ENCODE data around the gene NUTF2. TPM values are rescaled to one million over a fixed set of nuclear protein-coding genes. Genes with fewer than 3 reads are reported as not detected.
"Not testable (repeated sequence)": the region's sequence is repeated elsewhere in the genome, so short reads cannot be mapped to it uniquely, and the experiment has no call there.

NUTF2 gene
- total and polyA plus RNA-seq, 2 donors (not counting 1 experiment from before 2014, with no cell fraction given): 127 to 310 TPM

- no peaks in the 10 kb centered on the region for H3K27me3 ChIP-seq (ENCODE audit: control insufficient read depth, insufficient read depth, low read length)
- no peak for TF ChIP-seq EZH2 (IDR thresholded peaks at IDR 0.05; ENCODE audit: low read length, missing control alignments)
- TF ChIP-seq CTCF (conservative IDR thresholded peaks at IDR 0.05 in 1 of 2, IDR thresholded peaks at IDR 0.05 in 1 of 2; ENCODE audit: low read depth in 1 of 2, low read length in 2 of 2): no peak
- peaks cover 76% of the 10 kb centered on the region for H3K79me2 ChIP-seq (ENCODE audit: control insufficient read depth, insufficient read depth, low read length)
- H4K20me1 ChIP-seq (ENCODE audit: control insufficient read depth, extremely low read depth, insufficient read depth, low read length): peaks cover 3% of the 10 kb centered on the region
- no peak for DNase-seq (ENCODE audit: low read depth in 2 of 2)
- peaks cover 42% of the 10 kb centered on the region for H3K4me1 ChIP-seq (ENCODE audit: control insufficient read depth, extremely low read depth, insufficient read depth, low read length)
- no peak overlapping the region for H3K4me3 ChIP-seq (replicated peaks in 1 of 4; ENCODE audit: control extremely low read depth in 1 of 4, insufficient read depth in 1 of 4, low read depth in 3 of 4, low read length in 4 of 4)
- no peak overlapping the region for H2AFZ ChIP-seq (ENCODE audit: low read length)
- no peak overlapping the region for H3K4me2 ChIP-seq (ENCODE audit: extremely low read depth, insufficient read depth, low read length)
- peaks cover 10% of the 10 kb centered on the region for H3K36me3 ChIP-seq (ENCODE audit: control insufficient read depth, insufficient read depth, low read length)
- H3K27ac ChIP-seq (ENCODE audit: insufficient read depth, low read length): peak overlapping the region; percentile 63
- H3K9me3 ChIP-seq (ENCODE audit: control insufficient read depth, insufficient read depth, low read depth, low read length): no peaks in the 10 kb centered on the region
- no peak overlapping the region for H3K9ac ChIP-seq (ENCODE audit: insufficient read depth, low read length)
These were observed 15.1 kb downstream of the NUTF2 start for GRCh38 chr16:67861877-67862276.

GRCh38 chr16:67862623-67863583 lies 16.2 kb downstream of the NUTF2 start:
- Histone ChIP-seq H2AFZ (ENCODE audit: low read length) (no peak overlapping the region), H3K9me3 (ENCODE audit: control insufficient read depth, insufficient read depth, low read depth, low read length) (no peaks in the 10 kb centered on the region), H4K20me1 (ENCODE audit: control insufficient read depth, extremely low read depth, insufficient read depth, low read length) (peaks cover 3% of the 10 kb centered on the region), H3K4me3 (replicated peaks in 1 of 4; ENCODE audit: control extremely low read depth in 1 of 4, insufficient read depth in 1 of 4, low read depth in 3 of 4, low read length in 4 of 4) (no peak overlapping the region), H3K79me2 (ENCODE audit: control insufficient read depth, insufficient read depth, low read length) (peaks cover 68% of the 10 kb centered on the region), H3K4me2 (ENCODE audit: extremely low read depth, insufficient read depth, low read length) (peak overlapping the region; percentile 30), H3K36me3 (ENCODE audit: control insufficient read depth, insufficient read depth, low read length) (peaks cover 14% of the 10 kb centered on the region), H3K9ac (ENCODE audit: insufficient read depth, low read length) (peak overlapping the region; percentile 41), H3K4me1 (ENCODE audit: control insufficient read depth, extremely low read depth, insufficient read depth, low read length) (peaks cover 34% of the 10 kb centered on the region), H3K27ac (ENCODE audit: insufficient read depth, low read length) (peak overlapping the region; percentile 64), H3K27me3 (ENCODE audit: control insufficient read depth, insufficient read depth, low read length) (no peaks in the 10 kb centered on the region)
- DNase-seq (ENCODE audit: low read depth in 2 of 2): peak in 1 of 2 donors; percentile 68
- TF ChIP-seq EZH2 (IDR thresholded peaks at IDR 0.05; ENCODE audit: low read length, missing control alignments): no peak
- TF ChIP-seq CTCF (conservative IDR thresholded peaks at IDR 0.05 in 1 of 2, IDR thresholded peaks at IDR 0.05 in 1 of 2; ENCODE audit: low read depth in 1 of 2, low read length in 2 of 2): no peak

DNA sequence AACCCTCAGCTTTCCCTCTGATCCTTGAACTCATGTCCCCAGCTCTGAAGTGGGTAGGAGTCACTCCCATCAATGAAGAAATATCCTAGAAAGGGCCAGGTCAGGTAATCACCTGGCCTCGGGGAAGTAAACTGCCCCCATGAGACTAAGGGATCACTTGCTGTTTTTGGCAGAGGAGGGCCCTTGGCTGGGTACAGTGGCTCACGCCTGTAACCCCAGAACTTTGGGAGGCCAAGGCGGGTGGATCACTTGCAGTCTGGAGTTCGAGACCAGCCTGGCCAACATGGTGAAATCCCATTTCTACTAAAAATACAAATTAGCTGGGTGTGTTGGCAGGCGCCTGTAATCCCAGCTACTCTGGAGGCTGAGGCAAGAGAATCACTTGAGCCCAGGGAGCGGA lies 17.3 kb downstream of the NUTF2 start:
- H3K9me3 ChIP-seq (ENCODE audit: control insufficient read depth, insufficient read depth, low read depth, low read length); DNase-seq (ENCODE audit: low read depth in 2 of 2); H3K9ac ChIP-seq (ENCODE audit: insufficient read depth, low read length); H2AFZ ChIP-seq (ENCODE audit: low read length); H3K4me3 ChIP-seq (replicated peaks in 1 of 4; ENCODE audit: control extremely low read depth in 1 of 4, insufficient read depth in 1 of 4, low read depth in 3 of 4, low read length in 4 of 4); H3K27me3 ChIP-seq (ENCODE audit: control insufficient read depth, insufficient read depth, low read length); H4K20me1 ChIP-seq (ENCODE audit: control insufficient read depth, extremely low read depth, insufficient read depth, low read length); H3K4me2 ChIP-seq (ENCODE audit: extremely low read depth, insufficient read depth, low read length): not testable (repeated sequence)
- Histone ChIP-seq H3K27ac (ENCODE audit: insufficient read depth, low read length) (peak overlapping the region; percentile 64), H3K4me1 (ENCODE audit: control insufficient read depth, extremely low read depth, insufficient read depth, low read length) (peaks cover 30% of the 10 kb centered on the region), H3K36me3 (ENCODE audit: control insufficient read depth, insufficient read depth, low read length) (peaks cover 20% of the 10 kb centered on the region), H3K79me2 (ENCODE audit: control insufficient read depth, insufficient read depth, low read length) (peaks cover 58% of the 10 kb centered on the region)

Data from fibroblast of lung (primary cell).